NCI-H2227 treated with DMSO at 0.1 percent for 48 hours (cell line): Measurements from ENCODE around the gene C7orf57.
"Not testable (repeated sequence)": the region's sequence is repeated elsewhere in the genome, so short reads cannot be mapped to it uniquely, and the experiment has no call there.

Source experiments
- DNase-seq: peaks from one replicate; lab custom pipeline; 2025; lab: John Stamatoyannopoulos, UW

Gene C7orf57

GRCh38 chr7:48035967-48036478 is 680 bp downstream of the C7orf57 start:
- DNase-seq: no peak

- DNase-seq: no peak
These were observed 3.6 kb downstream of the C7orf57 start for GRCh38 chr7:48038815-48039506.

GRCh38 chr7:48040944-48041652 is 5.8 kb downstream of the C7orf57 start:
- no peak for DNase-seq

- DNase-seq: no peak
These were observed 6.3 kb downstream of the C7orf57 start for GRCh38 chr7:48041653-48041970.

- DNase-seq: no peak
These were observed 6.9 kb downstream of the C7orf57 start for GRCh38 chr7:48042216-48042615.

GRCh38 chr7:48042636-48043035 is 7.3 kb downstream of the C7orf57 start:
- no peak for DNase-seq

GRCh38 chr7:48045195-48045765 is 9.9 kb downstream of the C7orf57 start:
- no peak for DNase-seq

- DNase-seq: no peak
These were observed 11.1 kb downstream of the C7orf57 start for GRCh38 chr7:48046458-48046857.

- DNase-seq: no peak
These were observed 12.8 kb downstream of the C7orf57 start for GRCh38 chr7:48048113-48048512.

- DNase-seq: no peak
These were observed 14.5 kb downstream of the C7orf57 start for GRCh38 chr7:48049850-48050249.

- DNase-seq: no peak
These were observed 17.4 kb downstream of the C7orf57 start for GRCh38 chr7:48052748-48053147.

GRCh38 chr7:48053736-48054135 is 18.4 kb downstream of the C7orf57 start:
- DNase-seq: no peak

GRCh38 chr7:48058990-48059389 is 23.6 kb downstream of the C7orf57 start:
- DNase-seq: no peak

- DNase-seq: no peak
These were observed 24.4 kb downstream of the C7orf57 start for GRCh38 chr7:48059706-48060105.

GRCh38 chr7:48063985-48064384 is 28.6 kb downstream of the C7orf57 start:
- DNase-seq: no peak

- no peak for DNase-seq
These were observed 32.1 kb downstream of the C7orf57 start for GRCh38 chr7:48067475-48067874.

- no peak for DNase-seq
These were observed 38.9 kb downstream of the C7orf57 start for GRCh38 chr7:48074204-48074654.

GRCh38 chr7:48077423-48077822 is 42.1 kb downstream of the C7orf57 start:
- DNase-seq: no peak

GRCh38 chr7:48078470-48078869 is 43.1 kb downstream of the C7orf57 start:
- no peak for DNase-seq

GRCh38 chr7:48082378-48082777 is 47.0 kb downstream of the C7orf57 start:
- not testable (repeated sequence) for DNase-seq

- DNase-seq: no peak
These were observed 47.9 kb downstream of the C7orf57 start for GRCh38 chr7:48083114-48083830.

- DNase-seq: no peak
These were observed 49.5 kb downstream of the C7orf57 start for GRCh38 chr7:48084727-48085432.
